Neural progenitor cell (in vitro differentiated cells): ENCODE data around the gene CAMSAP1. TPM values are rescaled to one million over a fixed set of nuclear protein-coding genes. Genes with fewer than 3 reads are reported as not detected.
"Not testable (repeated sequence)": the region's sequence is repeated elsewhere in the genome, so short reads cannot be mapped to it uniquely, and the experiment has no call there.

Experiments used
- DNase-seq: peaks from one replicate; pipeline ENCODE4 v3.0.0-alpha.2; 2016; ENCODE audit warnings: low spot score
- H2AFZ ChIP-seq: fragments of 200-600 bp; sonication (generic); replicated peaks from 2 replicates; pipeline ENCODE4 v1.6.1; 2016; ENCODE audit warnings: antibody characterized with exemption
- H3F3A ChIP-seq: fragments of 200-600 bp; sonication (generic); 2 replicates; pipeline ENCODE4 v1.6.1; 2016; ENCODE audit warnings: antibody characterized with exemption, low read depth
- H3K27ac ChIP-seq: fragments of 200-600 bp; sonication (generic); 2 replicates; pipeline ENCODE4 v1.5.1; 2016; ENCODE audit warnings: mild to moderate bottlenecking
- H3K27me3 ChIP-seq: fragments of 200-600 bp; sonication (generic); 2 replicates; pipeline ENCODE4 v1.6.1; 2016; ENCODE audit warnings: mild to moderate bottlenecking, moderate library complexity
- H3K36me3 ChIP-seq: fragments of 200-600 bp; sonication (generic); 2 replicates; pipeline ENCODE4 v1.5.1; 2016
- H3K4me1 ChIP-seq: fragments of 200-600 bp; sonication (generic); 2 replicates; pipeline ENCODE4 v1.6.1; 2016; ENCODE audit warnings: mixed run types
- H3K4me2 ChIP-seq: fragments of 200-600 bp; sonication (generic); 2 replicates; pipeline ENCODE4 v1.6.1; 2016
- H3K4me3 ChIP-seq: fragments of 200-600 bp; sonication (generic); 2 replicates; pipeline ENCODE4 v1.5.1; 2016
- H3K79me2 ChIP-seq: fragments of 200-600 bp; sonication (generic); 2 replicates; pipeline ENCODE4 v1.6.1; 2016; ENCODE audit warnings: low read depth
- H3K9ac ChIP-seq: fragments of 200-600 bp; sonication (generic); 2 replicates; pipeline ENCODE4 v1.6.1; 2016
- H3K9me3 ChIP-seq: fragments of 200-600 bp; sonication (generic); 2 replicates; pipeline ENCODE4 v1.5.1; 2016; ENCODE audit warnings: low read depth
- H4K20me1 ChIP-seq: fragments of 200-600 bp; sonication (generic); 2 replicates; pipeline ENCODE4 v1.6.1; 2016; ENCODE audit warnings: low read depth
- H3K27ac Mint-ChIP-seq: 3 replicates; pipeline ENCODE4 v1.8.0; 2021; ENCODE audit warnings: mixed read lengths
- H3K27me3 Mint-ChIP-seq: 2 replicates; pipeline ENCODE4 v1.8.0; 2022; ENCODE audit warnings: low read depth, mild to moderate bottlenecking, inconsistent platforms, moderate library complexity, mixed read lengths; ENCODE audit not compliant: insufficient read depth
- H3K36me3 Mint-ChIP-seq: 3 replicates; pipeline ENCODE4 v1.8.0; 2021; ENCODE audit warnings: mixed read lengths
- H3K4me1 Mint-ChIP-seq: 3 replicates; pipeline ENCODE4 v1.8.0; 2021; ENCODE audit warnings: mixed read lengths
- H3K4me3 Mint-ChIP-seq: 3 replicates; pipeline ENCODE4 v1.8.0; 2021; ENCODE audit warnings: mild to moderate bottlenecking, moderate library complexity, mixed read lengths
- H3K9me3 Mint-ChIP-seq: 3 replicates; pipeline ENCODE4 v1.8.0; 2020; ENCODE audit warnings: mixed read lengths
- EZH2 ChIP-seq: fragments of 200-600 bp; sonication (generic); IDR thresholded peaks from 2 replicates; pipeline ENCODE4 v1.6.1; 2017; ENCODE audit warnings: antibody characterized with exemption, mild to moderate bottlenecking, moderate library complexity
- EZH2phosphoT487 ChIP-seq: fragments of 200-600 bp; sonication (generic); IDR thresholded peaks from 2 replicates; pipeline ENCODE4 v1.6.1; 2017; ENCODE audit warnings: antibody characterized with exemption
- total RNA-seq: library from RNA; depleted of rRNA; stranded (reverse); fragments of >200 nt; gene quantifications from 2 replicates; pipeline ENCODE4 v1.2.3, GENCODE V29; 2015; ENCODE audit warnings: low replicate concordance
- TF ChIP-seq, protein P1 (sequence below): fragments of 200-600 bp; sonication (generic); IDR thresholded peaks from 2 replicates; pipeline ENCODE4 v1.5.1; 2017; ENCODE audit warnings: antibody characterized with exemption, mild to moderate bottlenecking

Gene CAMSAP1
- total RNA-seq, 1 donor from 2014 or later: 39.3 TPM

DNA sequence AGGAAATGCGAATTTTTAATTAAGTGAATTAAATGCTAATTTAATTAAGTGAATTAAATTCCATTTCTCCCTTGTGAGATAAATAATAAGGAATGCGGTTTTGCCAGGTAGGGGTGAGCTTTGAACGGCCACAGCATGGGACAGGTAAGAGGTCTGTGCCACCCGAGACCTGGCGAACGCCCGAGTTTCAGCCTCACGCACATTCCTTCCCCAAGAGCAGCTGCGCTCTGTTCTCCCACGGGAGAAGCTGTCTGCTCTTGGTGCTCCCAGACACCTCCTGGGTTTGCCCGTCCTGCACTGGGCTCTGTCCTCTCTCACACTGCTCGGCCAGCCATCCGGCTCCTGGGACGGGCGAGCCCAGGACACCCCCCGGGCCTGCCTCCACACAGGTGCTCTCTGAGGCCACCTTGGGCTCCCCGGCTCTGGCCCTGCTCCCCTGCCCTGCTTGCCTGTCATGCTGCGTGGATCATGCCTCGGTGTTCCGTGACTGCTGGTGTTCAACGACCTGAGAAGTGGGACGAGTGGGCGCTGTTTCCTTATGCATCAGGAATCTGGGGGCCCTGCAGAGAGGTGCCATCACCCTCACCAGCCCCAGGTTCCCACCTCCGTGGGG, 13.7 kb upstream of the CAMSAP1 start:
- H3K27ac Mint-ChIP-seq: no peak overlapping the region

GRCh38 chr9:135920256-135920930, 13.0 kb upstream of the CAMSAP1 start:
- Mint-ChIP-seq H3K27me3 (peaks cover 7% of the 10 kb centered on the region), H3K9me3 (peaks cover 35% of the 10 kb centered on the region), H3K36me3 (peaks cover 30% of the 10 kb centered on the region), H3K27ac (no peak overlapping the region), H3K4me3 (no peak overlapping the region), H3K4me1 (no peaks in the 10 kb centered on the region)
- Histone ChIP-seq H2AFZ (no peak overlapping the region), H3F3A (peaks cover 19% of the 10 kb centered on the region), H3K27ac (no peak overlapping the region), H4K20me1 (no peaks in the 10 kb centered on the region), H3K4me3 (no peak overlapping the region), H3K79me2 (no peaks in the 10 kb centered on the region), H3K4me1 (no peaks in the 10 kb centered on the region), H3K4me2 (no peak overlapping the region), H3K9ac (no peak overlapping the region), H3K27me3 (no peaks in the 10 kb centered on the region), H3K9me3 (peaks cover 36% of the 10 kb centered on the region), H3K36me3 (peaks cover 18% of the 10 kb centered on the region)
- no peak for DNase-seq
- TF ChIP-seq, protein P1, sequence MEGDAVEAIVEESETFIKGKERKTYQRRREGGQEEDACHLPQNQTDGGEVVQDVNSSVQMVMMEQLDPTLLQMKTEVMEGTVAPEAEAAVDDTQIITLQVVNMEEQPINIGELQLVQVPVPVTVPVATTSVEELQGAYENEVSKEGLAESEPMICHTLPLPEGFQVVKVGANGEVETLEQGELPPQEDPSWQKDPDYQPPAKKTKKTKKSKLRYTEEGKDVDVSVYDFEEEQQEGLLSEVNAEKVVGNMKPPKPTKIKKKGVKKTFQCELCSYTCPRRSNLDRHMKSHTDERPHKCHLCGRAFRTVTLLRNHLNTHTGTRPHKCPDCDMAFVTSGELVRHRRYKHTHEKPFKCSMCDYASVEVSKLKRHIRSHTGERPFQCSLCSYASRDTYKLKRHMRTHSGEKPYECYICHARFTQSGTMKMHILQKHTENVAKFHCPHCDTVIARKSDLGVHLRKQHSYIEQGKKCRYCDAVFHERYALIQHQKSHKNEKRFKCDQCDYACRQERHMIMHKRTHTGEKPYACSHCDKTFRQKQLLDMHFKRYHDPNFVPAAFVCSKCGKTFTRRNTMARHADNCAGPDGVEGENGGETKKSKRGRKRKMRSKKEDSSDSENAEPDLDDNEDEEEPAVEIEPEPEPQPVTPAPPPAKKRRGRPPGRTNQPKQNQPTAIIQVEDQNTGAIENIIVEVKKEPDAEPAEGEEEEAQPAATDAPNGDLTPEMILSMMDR: no peak
- TF ChIP-seq EZH2phosphoT487: no peak
- no peak for TF ChIP-seq EZH2

More for the DNA sequence above, 13.7 kb upstream of the CAMSAP1 start:
- no peak overlapping the region for H3K4me2 ChIP-seq
- H4K20me1 ChIP-seq: no peaks in the 10 kb centered on the region
- Mint-ChIP-seq H3K4me1 (no peaks in the 10 kb centered on the region), H3K27me3 (peaks cover 7% of the 10 kb centered on the region), H3K4me3 (no peak overlapping the region), H3K36me3 (peaks cover 23% of the 10 kb centered on the region), H3K9me3 (peaks cover 28% of the 10 kb centered on the region)
- no peak overlapping the region for H3K9ac ChIP-seq
- TF ChIP-seq EZH2 (no peak), EZH2phosphoT487 (no peak)
- DNase-seq: no peak
- H3K4me3 ChIP-seq: no peak overlapping the region
- H3F3A ChIP-seq: peaks cover 12% of the 10 kb centered on the region
- H3K36me3 ChIP-seq: peaks cover 11% of the 10 kb centered on the region
- no peak overlapping the region for H2AFZ ChIP-seq
- H3K27me3 ChIP-seq: no peaks in the 10 kb centered on the region
- no peak overlapping the region for H3K27ac ChIP-seq
- no peaks in the 10 kb centered on the region for H3K79me2 ChIP-seq
- peaks cover 29% of the 10 kb centered on the region for H3K9me3 ChIP-seq
- H3K4me1 ChIP-seq: no peaks in the 10 kb centered on the region

- no peak for DNase-seq
- Histone ChIP-seq H3K9ac (no peak overlapping the region), H3K9me3 (peaks cover 40% of the 10 kb centered on the region), H4K20me1 (no peaks in the 10 kb centered on the region), H3K4me2 (no peak overlapping the region), H3K27me3 (no peaks in the 10 kb centered on the region), H3K4me1 (no peaks in the 10 kb centered on the region), H3K36me3 (peaks cover 27% of the 10 kb centered on the region), H3K79me2 (no peaks in the 10 kb centered on the region), H2AFZ (no peak overlapping the region), H3F3A (peaks cover 22% of the 10 kb centered on the region), H3K27ac (no peak overlapping the region), H3K4me3 (no peak overlapping the region)
- Mint-ChIP-seq H3K27me3 (peaks cover 7% of the 10 kb centered on the region), H3K4me1 (no peaks in the 10 kb centered on the region), H3K9me3 (peaks cover 45% of the 10 kb centered on the region), H3K36me3 (peaks cover 39% of the 10 kb centered on the region), H3K4me3 (no peak overlapping the region), H3K27ac (no peak overlapping the region)
- no peak for TF ChIP-seq EZH2phosphoT487
- TF ChIP-seq, protein P1: no peak
- no peak for TF ChIP-seq EZH2
These were observed 12.1 kb upstream of the CAMSAP1 start for GRCh38 chr9:135919318-135919890.

DNA sequence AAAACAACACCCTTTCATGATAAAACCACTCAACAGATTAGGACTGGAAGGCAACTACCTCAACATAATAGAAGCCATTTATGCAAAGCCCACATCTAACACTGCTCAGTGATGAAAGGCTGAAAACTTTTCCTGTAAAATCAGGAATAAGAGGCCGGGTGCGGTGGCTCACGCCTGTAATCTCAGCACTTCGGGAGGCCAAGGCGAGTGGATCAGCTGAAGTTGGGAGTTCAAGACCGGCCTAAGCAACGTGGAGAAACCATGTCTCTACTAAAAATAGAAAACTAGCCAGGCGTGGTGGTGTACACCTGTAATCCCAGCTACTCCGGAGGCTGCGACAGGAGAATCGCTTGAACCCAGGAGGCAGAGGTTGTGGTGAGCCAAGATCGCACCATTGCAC, 8.9 kb upstream of the CAMSAP1 start:
- not testable (repeated sequence) for H3K27ac Mint-ChIP-seq, H4K20me1 ChIP-seq, H3K4me1 ChIP-seq, H3K4me2 ChIP-seq, H2AFZ ChIP-seq, DNase-seq, H3K4me3 ChIP-seq, H3K4me3 Mint-ChIP-seq, H3K79me2 ChIP-seq, H3K27me3 ChIP-seq, H3K27ac ChIP-seq, H3K4me1 Mint-ChIP-seq, H3K9ac ChIP-seq, H3K27me3 Mint-ChIP-seq
- Histone ChIP-seq H3F3A (peaks cover 22% of the 10 kb centered on the region), H3K36me3 (peaks cover 39% of the 10 kb centered on the region), H3K9me3 (peaks cover 41% of the 10 kb centered on the region)
- Mint-ChIP-seq H3K36me3 (peaks cover 64% of the 10 kb centered on the region), H3K9me3 (peaks cover 66% of the 10 kb centered on the region)
